ENCODE results near the gene GNG4.

DNA sequence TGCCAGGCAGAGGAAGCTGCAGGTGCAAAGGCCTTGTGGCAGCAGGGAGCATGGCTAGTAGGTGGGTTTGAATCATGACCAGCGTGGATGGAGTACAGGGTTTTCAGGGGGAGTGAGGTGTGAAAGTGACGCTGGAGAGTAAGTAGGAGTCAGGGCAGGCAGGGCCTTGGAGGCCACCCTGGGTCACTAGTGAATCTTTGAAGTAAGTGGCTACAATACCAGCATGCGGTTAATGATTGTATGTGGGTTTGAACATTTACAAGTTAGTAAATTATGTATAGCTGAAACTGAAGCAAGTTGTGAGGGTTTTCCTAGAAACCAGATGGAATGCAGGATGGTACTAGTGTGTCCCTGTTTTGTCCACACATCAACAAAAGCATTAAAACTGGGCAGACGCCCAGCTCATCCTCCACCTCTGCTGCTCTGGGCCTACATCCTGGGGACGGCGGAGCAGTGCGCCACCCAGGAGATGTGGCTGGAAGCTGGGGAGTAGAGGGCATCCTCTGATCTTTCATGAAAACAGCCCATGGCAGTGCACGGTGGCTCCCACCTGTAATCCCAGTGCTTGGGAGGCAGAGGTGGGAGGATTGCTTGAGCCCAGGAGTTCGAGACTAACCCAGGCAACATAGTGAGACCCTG is 104.2 kb downstream of the GNG4 start:
- TF ChIP-seq, protein P1, sequence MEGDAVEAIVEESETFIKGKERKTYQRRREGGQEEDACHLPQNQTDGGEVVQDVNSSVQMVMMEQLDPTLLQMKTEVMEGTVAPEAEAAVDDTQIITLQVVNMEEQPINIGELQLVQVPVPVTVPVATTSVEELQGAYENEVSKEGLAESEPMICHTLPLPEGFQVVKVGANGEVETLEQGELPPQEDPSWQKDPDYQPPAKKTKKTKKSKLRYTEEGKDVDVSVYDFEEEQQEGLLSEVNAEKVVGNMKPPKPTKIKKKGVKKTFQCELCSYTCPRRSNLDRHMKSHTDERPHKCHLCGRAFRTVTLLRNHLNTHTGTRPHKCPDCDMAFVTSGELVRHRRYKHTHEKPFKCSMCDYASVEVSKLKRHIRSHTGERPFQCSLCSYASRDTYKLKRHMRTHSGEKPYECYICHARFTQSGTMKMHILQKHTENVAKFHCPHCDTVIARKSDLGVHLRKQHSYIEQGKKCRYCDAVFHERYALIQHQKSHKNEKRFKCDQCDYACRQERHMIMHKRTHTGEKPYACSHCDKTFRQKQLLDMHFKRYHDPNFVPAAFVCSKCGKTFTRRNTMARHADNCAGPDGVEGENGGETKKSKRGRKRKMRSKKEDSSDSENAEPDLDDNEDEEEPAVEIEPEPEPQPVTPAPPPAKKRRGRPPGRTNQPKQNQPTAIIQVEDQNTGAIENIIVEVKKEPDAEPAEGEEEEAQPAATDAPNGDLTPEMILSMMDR (IDR thresholded peaks at IDR 0.05): no peak
- TF ChIP-seq POLR2A (IDR thresholded peaks at IDR 0.05): no peak

All from esophagus squamous epithelium (tissue), 4 donors.